ENCODE results near the gene ARGLU1. TPM values are rescaled to one million over a fixed set of nuclear protein-coding genes. Genes with fewer than 3 reads are reported as not detected.

The ARGLU1 gene
- total and polyA plus RNA-seq, 11 donors: 14.2 to 54.0 (median 28.1) TPM

GRCh38 chr13:106591299-106591698 is 23.4 kb upstream of the ARGLU1 start:
- WGBS, 4 donors: 77 to 80% (median 78%) methylated on average over 2 of the region's 2 CpGs
- no peaks in the 10 kb centered on the region for H3K27me3 ChIP-seq

GRCh38 chr13:106589716-106590115 is 21.8 kb upstream of the ARGLU1 start:
- no peak for DNase-seq
- no peak for ATAC-seq
- Histone ChIP-seq H3K27ac (peak overlapping the region in 1 of 12 donors; percentile 10), H3K9me3 (peaks cover 0 to 19% (median 7%) of the 10 kb centered on the region in 12 donors), H3K27me3 (no peaks in the 10 kb centered on the region), H3K4me1 (peaks cover 0 to 17% (median 0%) of the 10 kb centered on the region in 12 donors), H3K36me3 (no peaks in the 10 kb centered on the region), H3K4me3 (no peak overlapping the region)
- no peak for TF ChIP-seq POLR2A (IDR thresholded peaks at IDR 0.05)
- TF ChIP-seq, protein P1, sequence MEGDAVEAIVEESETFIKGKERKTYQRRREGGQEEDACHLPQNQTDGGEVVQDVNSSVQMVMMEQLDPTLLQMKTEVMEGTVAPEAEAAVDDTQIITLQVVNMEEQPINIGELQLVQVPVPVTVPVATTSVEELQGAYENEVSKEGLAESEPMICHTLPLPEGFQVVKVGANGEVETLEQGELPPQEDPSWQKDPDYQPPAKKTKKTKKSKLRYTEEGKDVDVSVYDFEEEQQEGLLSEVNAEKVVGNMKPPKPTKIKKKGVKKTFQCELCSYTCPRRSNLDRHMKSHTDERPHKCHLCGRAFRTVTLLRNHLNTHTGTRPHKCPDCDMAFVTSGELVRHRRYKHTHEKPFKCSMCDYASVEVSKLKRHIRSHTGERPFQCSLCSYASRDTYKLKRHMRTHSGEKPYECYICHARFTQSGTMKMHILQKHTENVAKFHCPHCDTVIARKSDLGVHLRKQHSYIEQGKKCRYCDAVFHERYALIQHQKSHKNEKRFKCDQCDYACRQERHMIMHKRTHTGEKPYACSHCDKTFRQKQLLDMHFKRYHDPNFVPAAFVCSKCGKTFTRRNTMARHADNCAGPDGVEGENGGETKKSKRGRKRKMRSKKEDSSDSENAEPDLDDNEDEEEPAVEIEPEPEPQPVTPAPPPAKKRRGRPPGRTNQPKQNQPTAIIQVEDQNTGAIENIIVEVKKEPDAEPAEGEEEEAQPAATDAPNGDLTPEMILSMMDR (IDR thresholded peaks at IDR 0.05): no peak
- 79 to 92% (median 88%) methylated on average over 5 of the region's 5 CpGs for WGBS, 4 donors
- intact Hi-C loops (cut with DNase I): no loop called here

More at GRCh38 chr13:106591299-106591698, 23.4 kb upstream of the ARGLU1 start:
- DNase-seq (no peak), ATAC-seq (no peak)
- H3K9me3 ChIP-seq: peaks cover 0 to 5% (median 0%) of the 10 kb centered on the region in 12 donors
- intact Hi-C loops (cut with DNase I): no loop called here
- no peak overlapping the region for H3K27ac ChIP-seq
- peaks cover 0 to 18% (median 0%) of the 10 kb centered on the region in 12 donors for H3K4me1 ChIP-seq
- no peaks in the 10 kb centered on the region for H3K36me3 ChIP-seq
- TF ChIP-seq, protein P1 (IDR thresholded peaks at IDR 0.05): no peak
- TF ChIP-seq POLR2A (IDR thresholded peaks at IDR 0.05): no peak
- H3K4me3 ChIP-seq: no peak overlapping the region

DNA sequence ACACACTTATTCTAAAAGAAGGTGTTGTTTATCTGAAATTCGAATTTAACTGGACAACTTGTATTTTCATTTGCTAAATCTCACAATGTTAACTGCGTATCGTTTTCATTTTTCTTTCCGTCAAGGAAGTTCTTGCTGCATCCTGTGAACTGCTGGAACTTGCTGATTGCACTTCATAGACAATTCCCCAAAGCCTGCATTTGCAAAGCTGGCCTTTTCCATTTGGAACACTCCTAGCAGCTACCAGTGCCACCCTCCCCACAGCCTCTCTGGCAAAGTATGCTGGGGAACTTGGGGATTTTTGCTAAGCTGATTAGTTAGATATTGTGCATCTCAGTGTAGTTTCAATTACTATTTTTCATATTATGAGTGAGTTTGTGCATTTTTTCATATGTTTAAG is 20.4 kb upstream of the ARGLU1 start:
- H3K36me3 ChIP-seq: no peaks in the 10 kb centered on the region
- TF ChIP-seq, protein P1 (IDR thresholded peaks at IDR 0.05): no peak
- TF ChIP-seq POLR2A (IDR thresholded peaks at IDR 0.05): no peak
- intact Hi-C loops (cut with DNase I): no loop called here
- WGBS, 4 donors: 50 to 66% (median 61%) methylated on average over 4 of the region's 4 CpGs
- no peak overlapping the region for H3K4me3 ChIP-seq
- peaks cover 0 to 17% (median 0%) of the 10 kb centered on the region in 12 donors for H3K4me1 ChIP-seq
- DNase-seq (no peak), ATAC-seq (peak; percentile 50 to 83 (median 52))
- H3K27me3 ChIP-seq: no peaks in the 10 kb centered on the region
- H3K9me3 ChIP-seq: peaks cover 0 to 25% (median 7%) of the 10 kb centered on the region in 12 donors
- H3K27ac ChIP-seq: peak overlapping the region in 11 of 12 donors; percentile 12 to 69 (median 40)

- Histone ChIP-seq H3K4me3 (no peak overlapping the region), H3K27me3 (no peaks in the 10 kb centered on the region), H3K9me3 (peaks cover 0 to 25% (median 7%) of the 10 kb centered on the region in 12 donors), H3K27ac (peak overlapping the region in 10 of 12 donors; percentile 6 to 69 (median 42)), H3K4me1 (peaks cover 0 to 17% (median 0%) of the 10 kb centered on the region in 12 donors), H3K36me3 (no peaks in the 10 kb centered on the region)
- TF ChIP-seq POLR2A (IDR thresholded peaks at IDR 0.05): no peak
- TF ChIP-seq, protein P1 (IDR thresholded peaks at IDR 0.05): no peak
- intact Hi-C loops (cut with DNase I): no loop called here
- no peak for DNase-seq
- WGBS, 4 donors: 63 to 78% (median 71%) methylated on average over 3 of the region's 3 CpGs
- ATAC-seq: peak in 2 of 4 donors; percentile 61 to 67
Observed at GRCh38 chr13:106587787-106588186, 19.9 kb upstream of the ARGLU1 start.
